Measurements from ENCODE around the gene ZBTB7A. TPM values are rescaled to one million over a fixed set of nuclear protein-coding genes. Genes with fewer than 3 reads are reported as not detected.

Gene ZBTB7A
- total RNA-seq, 4 donors from 2014 or later: 138 to 162 (median 152) TPM

DNA sequence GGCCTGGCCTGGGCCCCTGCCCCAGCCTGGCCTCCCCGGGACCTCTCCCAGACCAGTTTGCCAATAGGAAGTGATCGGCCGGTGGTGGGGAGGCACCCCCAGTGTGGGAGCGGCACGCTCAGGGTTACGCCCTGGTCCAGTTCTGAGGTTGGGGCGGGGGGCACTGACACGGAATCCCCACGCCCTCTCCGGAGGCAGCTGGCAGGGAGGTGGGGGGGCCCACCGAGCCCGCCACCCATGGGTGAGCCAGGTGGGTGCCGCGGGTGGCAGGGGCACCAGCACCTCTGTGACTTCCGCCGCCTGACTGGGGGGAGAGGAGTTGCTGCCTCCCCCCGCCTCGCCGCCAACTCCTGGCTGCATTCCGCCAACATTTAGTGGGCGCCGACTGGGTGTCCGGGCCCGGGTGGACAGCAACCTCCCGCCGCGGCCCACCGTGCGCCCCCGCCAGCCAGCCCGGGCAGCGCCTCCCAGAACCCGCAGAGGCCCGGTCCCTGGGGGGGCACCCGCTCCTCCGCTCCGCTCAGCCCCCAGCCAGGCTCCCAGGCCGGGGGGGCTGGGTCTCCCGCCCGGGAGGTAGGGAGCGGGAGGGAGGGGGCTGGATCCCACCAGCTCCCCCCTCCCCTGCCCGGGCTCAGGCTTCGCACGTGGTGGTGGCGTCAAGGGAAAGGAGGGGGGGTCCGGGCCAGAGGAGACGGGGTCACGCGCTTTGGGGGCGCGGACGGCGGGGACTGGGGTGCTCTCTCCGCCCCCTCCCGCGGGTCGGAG lies 2.0 kb downstream of the ZBTB7A start:
- WGBS, 2 donors: 0 to 3% methylated on average over 8 to 16 of the region's 57 CpGs
- peak; percentile 60 to 95 for DNase-seq (ENCODE audit: low spot score in 2 of 2)
- no peak for TF ChIP-seq POLR2A (IDR thresholded peaks at IDR 0.05)
- TF ChIP-seq, protein P1, sequence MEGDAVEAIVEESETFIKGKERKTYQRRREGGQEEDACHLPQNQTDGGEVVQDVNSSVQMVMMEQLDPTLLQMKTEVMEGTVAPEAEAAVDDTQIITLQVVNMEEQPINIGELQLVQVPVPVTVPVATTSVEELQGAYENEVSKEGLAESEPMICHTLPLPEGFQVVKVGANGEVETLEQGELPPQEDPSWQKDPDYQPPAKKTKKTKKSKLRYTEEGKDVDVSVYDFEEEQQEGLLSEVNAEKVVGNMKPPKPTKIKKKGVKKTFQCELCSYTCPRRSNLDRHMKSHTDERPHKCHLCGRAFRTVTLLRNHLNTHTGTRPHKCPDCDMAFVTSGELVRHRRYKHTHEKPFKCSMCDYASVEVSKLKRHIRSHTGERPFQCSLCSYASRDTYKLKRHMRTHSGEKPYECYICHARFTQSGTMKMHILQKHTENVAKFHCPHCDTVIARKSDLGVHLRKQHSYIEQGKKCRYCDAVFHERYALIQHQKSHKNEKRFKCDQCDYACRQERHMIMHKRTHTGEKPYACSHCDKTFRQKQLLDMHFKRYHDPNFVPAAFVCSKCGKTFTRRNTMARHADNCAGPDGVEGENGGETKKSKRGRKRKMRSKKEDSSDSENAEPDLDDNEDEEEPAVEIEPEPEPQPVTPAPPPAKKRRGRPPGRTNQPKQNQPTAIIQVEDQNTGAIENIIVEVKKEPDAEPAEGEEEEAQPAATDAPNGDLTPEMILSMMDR (IDR thresholded peaks at IDR 0.05): no peak
- H3K4me3 ChIP-seq (ENCODE audit: low read depth, poor library complexity, severe bottlenecking): peak overlapping the region; percentile 84
- intact Hi-C loops (cut with DNase I; ENCODE audit: low total_unique reads): no loop called here

DNA sequence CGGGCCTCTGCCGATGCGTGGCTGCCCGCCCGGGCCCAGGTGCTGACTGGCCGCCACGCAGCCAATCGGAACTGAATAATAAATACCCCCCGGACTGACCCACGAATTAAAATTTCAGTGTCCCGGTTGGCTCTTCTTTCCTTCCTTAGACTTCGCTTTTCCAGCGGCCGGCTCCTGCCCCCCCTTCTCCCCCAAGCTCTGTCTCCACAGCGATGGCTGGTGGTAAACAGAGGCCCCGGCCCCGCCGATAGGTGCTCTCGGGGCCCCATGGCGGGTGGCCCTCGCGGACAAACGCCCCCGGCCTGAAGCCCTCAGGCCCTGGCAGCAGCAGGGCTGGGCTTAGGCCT lies 2.6 kb downstream of the ZBTB7A start:
- intact Hi-C loops (cut with DNase I; ENCODE audit: low total_unique reads): no loop called here
- peak overlapping the region; percentile 84 for H3K4me3 ChIP-seq (ENCODE audit: low read depth, poor library complexity, severe bottlenecking)
- DNase-seq (ENCODE audit: low spot score in 2 of 2): no peak
- WGBS, 2 donors: 1 to 4% methylated on average over 22 to 24 of the region's 24 CpGs
- TF ChIP-seq, protein P1 (IDR thresholded peaks at IDR 0.05): no peak
- no peak for TF ChIP-seq POLR2A (IDR thresholded peaks at IDR 0.05)

DNA sequence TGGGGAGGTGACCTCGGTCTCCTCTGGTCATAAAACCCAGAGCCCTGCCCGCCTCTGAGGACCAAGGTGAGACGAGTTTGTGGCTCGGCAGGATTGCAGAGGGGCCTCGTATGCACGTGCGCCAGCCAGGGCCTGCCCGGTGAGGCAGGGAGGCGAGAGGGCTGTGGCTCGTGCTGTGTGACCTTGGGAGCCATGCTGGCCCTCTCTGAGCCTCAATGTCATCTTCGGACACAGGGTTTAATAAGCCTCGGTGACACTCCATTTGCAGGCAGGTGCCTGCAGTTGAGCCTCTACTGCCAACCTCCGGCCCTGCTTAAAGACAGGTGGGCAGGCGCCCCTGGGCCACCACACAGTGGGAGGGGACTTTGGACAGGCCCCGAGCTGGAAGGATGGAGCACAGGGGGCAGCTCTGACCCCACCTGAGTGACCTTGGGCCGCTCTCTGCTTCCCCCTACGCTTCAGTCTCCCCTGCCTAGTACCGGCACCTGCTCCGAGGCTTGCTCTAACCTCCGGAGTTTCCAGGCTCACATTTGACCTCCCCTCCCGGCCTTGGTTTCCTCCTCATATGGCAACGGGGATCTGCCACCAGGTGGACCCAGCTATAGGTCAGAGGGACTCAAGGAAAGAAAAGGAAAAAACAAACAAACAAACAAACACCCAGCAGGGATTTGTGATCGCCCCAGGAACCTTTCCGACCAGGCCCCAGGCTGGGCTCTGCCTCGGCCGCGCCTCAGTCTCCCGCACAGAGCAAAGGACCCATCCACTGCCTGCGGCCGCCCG lies 3.1 kb downstream of the ZBTB7A start:
- peak overlapping the region; percentile 84 for H3K4me3 ChIP-seq (ENCODE audit: low read depth, poor library complexity, severe bottlenecking)
- 14 to 30% methylated on average over 16 to 30 of the region's 31 CpGs for WGBS, 2 donors
- TF ChIP-seq, protein P1 (IDR thresholded peaks at IDR 0.05): no peak
- TF ChIP-seq POLR2A (IDR thresholded peaks at IDR 0.05): no peak
- intact Hi-C loops (cut with DNase I; ENCODE audit: low total_unique reads): no loop called here
- peak in 1 of 2 donors; percentile 89 for DNase-seq (ENCODE audit: low spot score in 2 of 2)

DNA sequence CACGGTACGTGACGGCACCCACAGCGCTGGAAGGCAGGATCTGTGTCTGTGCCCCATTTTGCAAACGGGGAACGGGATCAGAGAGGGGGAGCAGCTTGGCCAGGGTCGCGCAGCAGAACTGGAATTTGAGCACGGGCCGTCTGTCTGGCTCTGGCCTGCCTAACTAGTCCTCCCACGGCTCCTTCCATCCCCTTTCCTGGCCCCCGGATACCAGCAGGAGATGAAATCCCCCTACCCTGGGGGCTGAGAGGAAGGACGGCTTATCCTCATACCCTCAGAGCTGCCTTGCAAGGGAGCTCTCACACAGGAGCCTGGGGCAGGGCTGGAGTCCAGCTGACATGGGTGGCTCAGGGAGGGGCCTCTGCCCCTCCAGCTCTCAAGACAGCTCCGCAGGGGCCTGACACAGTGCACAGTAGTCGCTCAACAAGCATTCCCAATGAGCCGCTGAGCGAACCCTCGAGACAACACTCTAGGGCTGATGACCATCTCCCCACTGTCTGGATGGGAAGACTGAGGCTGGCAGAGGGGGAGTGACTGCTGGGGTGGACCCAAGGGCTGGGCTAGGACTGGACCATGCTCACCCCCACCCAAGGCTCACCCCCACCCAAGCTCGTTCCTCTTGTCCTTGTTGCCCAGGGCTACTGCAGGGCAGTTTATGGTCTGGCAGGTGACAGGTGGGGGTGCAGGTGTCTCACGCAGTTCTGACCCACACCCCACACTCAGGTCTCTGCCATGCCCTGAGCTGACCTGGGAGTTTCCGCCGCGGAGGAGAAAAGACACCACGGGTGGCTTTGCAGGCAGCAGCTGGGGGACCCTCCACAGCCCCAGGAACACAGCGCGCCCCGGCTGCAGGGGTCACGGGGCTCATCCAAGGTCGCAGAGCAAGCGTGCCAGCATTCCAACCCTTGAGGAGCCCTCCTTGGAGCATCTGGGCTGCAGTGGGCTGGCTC lies 4.0 kb downstream of the ZBTB7A start:
- no peak overlapping the region for H3K4me3 ChIP-seq (ENCODE audit: low read depth, poor library complexity, severe bottlenecking)
- TF ChIP-seq POLR2A (IDR thresholded peaks at IDR 0.05): no peak
- WGBS, 2 donors: 44 to 58% methylated on average over 21 to 24 of the region's 30 CpGs
- intact Hi-C loops (cut with DNase I; ENCODE audit: low total_unique reads): no loop called here
- DNase-seq (ENCODE audit: low spot score in 2 of 2): peak in 1 of 2 donors; percentile 87

DNA sequence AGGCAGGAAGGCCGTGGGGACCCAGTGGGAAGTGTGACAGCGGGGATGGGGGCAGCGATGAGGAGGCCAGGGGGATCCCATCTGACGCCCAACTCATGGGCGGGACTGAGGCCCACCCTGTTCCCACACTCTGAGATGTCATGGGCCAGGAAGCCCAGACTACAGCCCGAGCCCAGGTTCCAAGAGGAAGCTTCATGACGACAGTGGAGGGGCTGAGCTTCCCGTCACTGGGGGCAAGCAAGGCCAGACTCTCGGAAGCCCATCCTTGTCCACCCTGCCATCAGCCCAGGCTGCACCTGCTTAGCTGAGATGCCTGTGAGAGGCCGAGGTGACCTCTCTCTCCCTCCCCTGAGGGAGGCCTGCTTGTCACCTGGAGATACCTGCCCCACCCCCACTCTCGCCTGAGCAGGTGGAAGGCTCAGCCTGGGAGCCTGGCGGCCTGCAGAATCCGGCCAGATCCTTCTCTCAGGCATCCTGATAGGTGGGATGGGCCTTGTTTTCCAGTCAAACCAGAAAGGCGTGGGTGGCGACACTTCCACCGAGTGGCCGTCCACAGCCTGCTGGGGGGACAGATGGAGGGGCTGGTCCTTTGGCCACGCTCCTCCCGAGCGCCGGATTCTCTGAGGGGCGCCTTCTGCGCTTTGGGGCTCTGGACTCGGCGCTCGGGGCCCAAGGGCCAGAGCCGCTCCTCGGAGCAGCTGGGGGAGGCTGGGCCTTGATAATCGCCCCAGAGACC lies 4.8 kb downstream of the ZBTB7A start:
- peak in 1 of 2 donors; percentile 91 for DNase-seq (ENCODE audit: low spot score in 2 of 2)
- 28 to 63% methylated on average over 9 to 19 of the region's 29 CpGs for WGBS, 2 donors
- H3K4me3 ChIP-seq (ENCODE audit: low read depth, poor library complexity, severe bottlenecking): no peak overlapping the region
- no peak for TF ChIP-seq POLR2A (IDR thresholded peaks at IDR 0.05)
- TF ChIP-seq, protein P1 (IDR thresholded peaks at IDR 0.05): no peak
- intact Hi-C loops (cut with DNase I; ENCODE audit: low total_unique reads): no loop called here
